ENCODE measurements around the gene CEP70. TPM values are rescaled to one million over a fixed set of nuclear protein-coding genes. Genes with fewer than 3 reads are reported as not detected.
"Not testable (repeated sequence)": the region's sequence is repeated elsewhere in the genome, so short reads cannot be mapped to it uniquely, and the experiment has no call there.

The CEP70 gene, protein sequence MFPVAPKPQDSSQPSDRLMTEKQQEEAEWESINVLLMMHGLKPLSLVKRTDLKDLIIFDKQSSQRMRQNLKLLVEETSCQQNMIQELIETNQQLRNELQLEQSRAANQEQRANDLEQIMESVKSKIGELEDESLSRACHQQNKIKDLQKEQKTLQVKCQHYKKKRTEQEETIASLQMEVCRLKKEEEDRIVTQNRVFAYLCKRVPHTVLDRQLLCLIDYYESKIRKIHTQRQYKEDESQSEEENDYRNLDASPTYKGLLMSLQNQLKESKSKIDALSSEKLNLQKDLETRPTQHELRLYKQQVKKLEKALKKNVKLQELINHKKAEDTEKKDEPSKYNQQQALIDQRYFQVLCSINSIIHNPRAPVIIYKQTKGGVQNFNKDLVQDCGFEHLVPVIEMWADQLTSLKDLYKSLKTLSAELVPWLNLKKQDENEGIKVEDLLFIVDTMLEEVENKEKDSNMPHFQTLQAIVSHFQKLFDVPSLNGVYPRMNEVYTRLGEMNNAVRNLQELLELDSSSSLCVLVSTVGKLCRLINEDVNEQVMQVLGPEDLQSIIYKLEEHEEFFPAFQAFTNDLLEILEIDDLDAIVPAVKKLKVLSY
- 6.1 TPM for polyA plus RNA-seq

DNA sequence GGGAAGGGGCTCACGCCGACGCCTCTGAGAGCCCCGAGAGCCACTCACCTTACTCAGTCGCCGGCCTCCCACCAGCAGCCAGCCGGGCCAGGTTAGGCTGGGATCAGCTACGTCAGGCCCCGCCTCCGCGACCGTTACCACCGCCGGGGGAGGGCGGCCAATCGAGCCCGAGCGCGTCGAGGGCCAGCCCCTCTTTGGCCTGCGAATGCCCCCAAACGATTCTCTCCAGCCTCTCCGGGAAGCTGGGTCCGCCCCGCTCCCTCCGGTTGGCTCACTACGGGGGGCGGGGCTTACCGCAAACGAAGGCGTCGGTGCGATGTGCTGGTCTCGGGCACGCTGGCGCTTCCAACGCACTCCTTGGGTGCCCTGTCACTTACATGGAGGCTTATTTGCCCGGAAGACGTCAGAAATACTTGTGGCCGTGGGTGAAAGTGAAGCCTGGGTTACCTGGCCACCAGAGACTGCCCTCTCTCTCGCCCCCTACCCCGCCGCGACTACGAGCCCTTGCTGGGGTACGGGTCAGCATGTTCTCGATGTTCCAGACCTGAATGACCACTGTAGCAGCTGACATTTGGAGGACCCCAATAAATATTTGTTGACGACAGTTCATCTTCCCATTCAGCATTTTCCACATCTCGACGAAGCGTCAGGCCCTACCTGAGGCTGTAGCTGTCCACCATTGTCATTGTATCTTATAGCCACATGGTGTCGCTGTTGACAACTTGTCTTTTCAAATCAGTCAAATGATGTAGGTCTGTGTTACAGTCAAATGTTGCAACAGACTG lies at the start of gene CEP70:
Gene CEP70, minus strand, starts transcription at position 111 of the 785 bp plus-strand sequence. CDS start 21,333 bp downstream, outside the sequence.
- no peaks in the 10 kb centered on the region for H3K27me3 Mint-ChIP-seq
- H3K4me3 Mint-ChIP-seq: peak within 1 kb of the TSS; percentile 90 to 96 (median 95)
- H3K27ac Mint-ChIP-seq: peak within 1 kb of the TSS; percentile 57 to 96 (median 81)
- peaks cover 3 to 11% (median 10%) of the 10 kb centered on the region in 3 donors for H3K4me1 Mint-ChIP-seq
- no peaks in the 10 kb centered on the region for H3K36me3 Mint-ChIP-seq
- H3K9me3 Mint-ChIP-seq: no peaks in the 10 kb centered on the region

DNA sequence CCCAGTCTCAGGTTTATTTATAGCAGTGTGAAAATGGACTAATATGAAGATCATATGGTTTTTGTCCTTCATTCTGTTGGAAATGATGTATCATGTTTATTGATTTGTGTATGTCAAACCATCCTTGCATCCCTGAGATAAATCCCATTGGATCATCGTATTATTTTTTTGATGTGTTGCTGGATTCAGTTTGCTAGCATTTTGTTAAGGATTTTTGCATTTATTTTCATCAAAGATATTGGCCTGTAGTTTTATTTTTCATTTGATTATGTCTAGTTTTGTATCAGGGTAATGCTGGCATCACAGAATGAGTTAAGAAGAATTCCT lies 48.8 kb upstream of the CEP70 start:
- Mint-ChIP-seq H3K4me3 (peak overlapping the region in 1 of 4 donors; percentile 21), H3K27me3 (no peaks in the 10 kb centered on the region), H3K9me3 (peaks cover 4 to 42% (median 37%) of the 10 kb centered on the region in 3 donors), H3K27ac (no peak overlapping the region), H3K36me3 (peaks cover 11% of the 10 kb centered on the region), H3K4me1 (peaks cover 0 to 5% (median 0%) of the 10 kb centered on the region in 3 donors)

DNA sequence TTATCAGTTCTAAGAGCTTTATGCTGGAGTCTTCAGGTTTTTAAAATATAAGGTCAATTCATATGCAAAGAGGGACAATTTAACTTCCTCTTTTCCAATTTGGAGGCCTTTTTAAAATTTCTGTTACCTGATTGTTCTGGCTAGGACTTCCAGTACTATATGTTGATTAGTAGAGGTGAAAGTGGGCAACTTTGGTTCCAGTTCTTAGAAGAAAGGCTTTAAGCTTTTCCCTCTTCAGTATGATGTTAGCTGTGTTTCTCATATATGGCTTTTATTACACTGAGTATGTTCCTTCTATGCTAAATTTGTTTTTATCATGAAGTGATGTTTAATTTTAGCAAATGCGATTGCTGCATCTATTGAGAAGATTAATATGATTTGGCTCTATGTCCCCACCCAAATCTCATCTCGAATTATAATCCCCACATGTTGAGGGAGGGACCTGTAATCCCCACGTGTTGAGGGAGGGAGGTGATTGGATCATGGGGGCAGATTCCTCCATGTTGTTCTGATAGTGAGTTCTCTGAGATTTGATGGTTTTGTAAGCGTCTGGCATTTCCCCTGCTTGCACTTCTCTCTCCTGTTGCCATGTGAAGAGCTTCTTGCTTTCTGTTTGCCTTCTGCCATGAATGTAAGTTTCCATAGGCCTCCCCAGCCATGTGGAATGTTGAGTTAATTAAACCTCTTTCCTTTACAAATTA lies 48.3 kb upstream of the CEP70 start:
- H3K27me3 Mint-ChIP-seq: no peaks in the 10 kb centered on the region
- peaks cover 0 to 8% (median 0%) of the 10 kb centered on the region in 3 donors for H3K4me1 Mint-ChIP-seq
- peaks cover 13% of the 10 kb centered on the region for H3K36me3 Mint-ChIP-seq
- no peak overlapping the region for H3K27ac Mint-ChIP-seq
- peaks cover 4 to 42% (median 37%) of the 10 kb centered on the region in 3 donors for H3K9me3 Mint-ChIP-seq
- no peak overlapping the region for H3K4me3 Mint-ChIP-seq

DNA sequence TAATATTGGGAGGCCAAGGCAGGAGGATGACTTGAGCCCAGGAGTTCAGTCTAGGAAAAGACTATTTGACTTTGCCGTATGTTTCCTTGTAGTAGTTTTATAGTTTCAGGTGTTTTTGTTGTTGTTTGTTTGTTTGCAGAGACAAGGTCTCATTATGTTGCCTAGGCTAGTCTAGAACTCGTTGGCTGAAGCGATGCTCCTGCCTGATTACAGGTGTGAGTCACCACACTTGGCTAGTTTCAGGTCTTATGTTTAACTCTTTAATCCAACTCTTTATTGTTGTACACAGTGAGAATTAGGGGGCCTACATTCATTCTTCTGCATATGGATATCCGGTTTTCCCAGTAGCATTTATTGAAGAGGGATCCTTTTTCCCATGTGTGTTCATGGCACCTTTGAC lies 46.5 kb upstream of the CEP70 start:
- Mint-ChIP-seq H3K4me3 (no peak overlapping the region), H3K9me3 (peaks cover 1 to 34% (median 27%) of the 10 kb centered on the region in 3 donors), H3K36me3 (peaks cover 14% of the 10 kb centered on the region), H3K4me1 (peaks cover 0 to 3% (median 0%) of the 10 kb centered on the region in 3 donors), H3K27ac (no peak overlapping the region), H3K27me3 (no peaks in the 10 kb centered on the region)

DNA sequence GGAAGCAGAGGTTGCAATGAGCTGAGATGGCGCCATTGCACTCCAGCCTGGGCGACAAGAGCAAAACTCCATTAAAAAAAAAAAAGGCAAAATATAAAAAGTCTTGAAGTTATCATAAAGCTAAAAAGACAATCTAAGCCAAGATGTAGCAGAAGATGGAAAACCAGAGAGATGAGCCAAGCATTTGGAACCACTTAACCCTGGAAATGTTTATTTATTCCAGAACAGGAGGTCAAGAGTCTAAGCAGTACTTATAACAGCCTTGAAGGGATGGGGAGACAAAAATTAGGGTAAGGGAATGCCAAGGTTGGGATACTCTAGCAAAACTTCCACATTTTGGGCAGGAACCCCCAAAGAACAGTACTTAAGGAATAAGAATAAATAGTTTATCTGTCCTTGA lies 44.6 kb upstream of the CEP70 start:
- peaks cover 15% of the 10 kb centered on the region for H3K36me3 Mint-ChIP-seq
- H3K27me3 Mint-ChIP-seq: no peaks in the 10 kb centered on the region
- H3K4me3 Mint-ChIP-seq: no peak overlapping the region
- no peak overlapping the region for H3K27ac Mint-ChIP-seq
- H3K4me1 Mint-ChIP-seq: peaks cover 0 to 3% (median 0%) of the 10 kb centered on the region in 3 donors
- peaks cover 0 to 23% (median 15%) of the 10 kb centered on the region in 3 donors for H3K9me3 Mint-ChIP-seq

DNA sequence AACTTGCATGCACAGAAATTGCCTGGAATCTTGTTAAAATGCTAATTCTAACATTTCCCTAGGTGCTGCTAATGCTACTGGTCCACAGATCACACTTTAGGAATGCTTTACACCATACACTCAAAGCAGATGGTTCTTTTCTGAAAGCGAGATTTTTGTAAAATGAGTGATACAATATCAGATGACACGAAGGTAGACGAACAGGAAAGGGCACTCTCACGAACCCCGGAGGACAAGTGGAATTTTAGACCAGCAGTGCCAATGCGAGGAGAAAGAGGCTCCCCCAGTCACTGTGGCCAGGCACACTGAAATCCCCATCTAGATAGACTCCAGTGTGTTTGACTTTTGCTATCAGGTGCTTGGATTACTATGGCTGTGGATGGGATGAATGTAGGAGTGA lies 35.5 kb upstream of the CEP70 start:
- H3K4me1 Mint-ChIP-seq: peaks cover 0 to 1% (median 0%) of the 10 kb centered on the region in 3 donors
- no peak overlapping the region for H3K4me3 Mint-ChIP-seq
- H3K9me3 Mint-ChIP-seq: no peaks in the 10 kb centered on the region
- no peaks in the 10 kb centered on the region for H3K27me3 Mint-ChIP-seq
- H3K36me3 Mint-ChIP-seq: peaks cover 15% of the 10 kb centered on the region
- no peak overlapping the region for H3K27ac Mint-ChIP-seq

DNA sequence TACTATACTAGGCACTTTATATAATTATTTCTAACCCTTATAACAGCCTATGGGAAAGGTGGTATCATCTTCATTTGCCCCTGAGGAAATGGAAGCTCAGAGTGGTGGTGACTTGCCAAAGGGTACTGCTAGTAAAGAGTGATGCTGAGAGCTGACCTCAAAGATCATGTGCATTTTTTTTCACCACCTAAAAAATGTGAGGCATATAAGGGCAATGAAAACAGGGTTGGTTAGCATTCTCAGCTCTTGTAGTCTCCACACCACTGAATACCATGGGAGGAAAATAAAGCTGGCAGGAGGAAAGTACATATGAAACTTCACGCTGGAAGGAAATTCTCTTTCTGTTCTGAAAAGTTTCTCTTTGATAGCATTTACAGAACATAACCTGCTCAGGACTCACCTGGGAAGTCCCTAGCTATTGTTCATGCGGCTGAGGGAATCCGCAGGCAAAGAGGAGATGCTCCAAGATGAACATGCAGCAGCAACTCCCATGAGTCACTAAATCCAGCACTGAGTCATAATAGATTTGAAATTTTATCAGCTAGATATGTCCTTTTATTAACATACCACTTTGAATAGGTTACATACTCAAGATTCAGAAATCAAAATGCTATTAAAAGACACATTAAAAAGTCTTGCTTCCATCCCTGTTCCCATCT lies 31.8 kb upstream of the CEP70 start:
- no peaks in the 10 kb centered on the region for H3K9me3 Mint-ChIP-seq
- peaks cover 11% of the 10 kb centered on the region for H3K36me3 Mint-ChIP-seq
- no peak overlapping the region for H3K27ac Mint-ChIP-seq
- H3K4me3 Mint-ChIP-seq: no peak overlapping the region
- no peaks in the 10 kb centered on the region for H3K27me3 Mint-ChIP-seq
- no peaks in the 10 kb centered on the region for H3K4me1 Mint-ChIP-seq

DNA sequence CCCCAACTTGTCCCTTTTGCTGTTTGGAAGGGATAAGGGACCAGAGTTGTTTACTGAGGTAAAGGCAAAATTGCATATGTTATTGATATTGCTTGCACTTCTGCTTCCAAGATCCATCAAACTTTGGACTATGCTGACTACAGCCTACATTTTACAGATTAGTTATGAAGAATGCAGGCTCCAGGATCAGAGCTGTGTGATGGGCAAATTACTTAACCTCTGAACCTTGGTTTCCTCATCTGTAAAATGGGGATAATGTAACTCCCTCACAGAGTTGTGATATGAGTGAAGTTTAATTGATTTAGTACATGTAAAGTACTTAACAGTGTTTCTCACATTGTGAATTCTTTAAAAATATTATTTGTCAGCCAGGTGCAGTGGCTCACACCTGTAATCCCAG lies 30.5 kb upstream of the CEP70 start:
- no peaks in the 10 kb centered on the region for H3K27me3 Mint-ChIP-seq
- H3K27ac Mint-ChIP-seq: no peak overlapping the region
- no peaks in the 10 kb centered on the region for H3K9me3 Mint-ChIP-seq
- H3K4me3 Mint-ChIP-seq: no peak overlapping the region
- H3K4me1 Mint-ChIP-seq: no peaks in the 10 kb centered on the region
- peaks cover 6% of the 10 kb centered on the region for H3K36me3 Mint-ChIP-seq

DNA sequence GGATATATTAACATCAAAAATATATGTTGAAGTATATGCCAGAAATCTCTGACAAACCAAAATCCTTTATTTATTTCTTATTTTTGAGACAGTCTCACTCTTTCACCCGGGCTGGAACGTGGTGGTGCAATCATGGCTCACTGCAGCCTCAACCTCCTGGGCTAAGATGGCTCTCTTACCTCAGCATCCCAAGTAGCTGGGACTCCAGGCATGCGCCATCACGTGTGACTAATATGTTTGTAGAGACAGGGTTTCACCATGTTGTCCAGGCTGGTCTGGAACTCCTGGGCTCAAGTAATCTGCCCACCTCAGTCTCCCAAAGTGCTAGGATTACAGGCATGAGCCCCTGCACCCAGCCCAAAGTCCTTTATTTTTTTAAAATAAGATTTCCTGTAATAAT lies 26.4 kb upstream of the CEP70 start:
- no peaks in the 10 kb centered on the region for H3K9me3 Mint-ChIP-seq
- peaks cover 6% of the 10 kb centered on the region for H3K36me3 Mint-ChIP-seq
- no peak overlapping the region for H3K27ac Mint-ChIP-seq
- H3K4me1 Mint-ChIP-seq: peaks cover 0 to 1% (median 0%) of the 10 kb centered on the region in 3 donors
- no peaks in the 10 kb centered on the region for H3K27me3 Mint-ChIP-seq
- no peak overlapping the region for H3K4me3 Mint-ChIP-seq

DNA sequence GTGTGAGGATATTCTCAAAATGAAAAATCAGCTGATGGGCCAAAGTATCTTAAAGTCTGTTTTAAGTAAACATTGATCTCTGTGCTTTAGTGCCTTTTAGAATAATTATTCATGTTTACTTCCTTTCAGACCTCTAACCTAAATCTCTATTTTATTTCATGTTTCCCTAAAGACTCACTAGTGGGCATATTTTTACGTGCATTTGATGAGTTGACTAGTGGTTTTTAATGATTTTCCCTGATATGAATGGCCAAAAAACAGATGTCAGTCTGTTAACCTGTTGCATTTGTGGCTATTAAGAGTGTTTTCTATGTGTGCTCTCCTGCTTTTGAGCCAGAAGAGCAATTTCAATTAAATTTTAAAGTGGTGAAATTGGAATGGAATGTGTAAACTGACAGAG lies 21.4 kb upstream of the CEP70 start:
- H3K27ac Mint-ChIP-seq: no peak overlapping the region
- H3K9me3 Mint-ChIP-seq: no peaks in the 10 kb centered on the region
- H3K27me3 Mint-ChIP-seq: no peaks in the 10 kb centered on the region
- no peaks in the 10 kb centered on the region for H3K36me3 Mint-ChIP-seq
- H3K4me3 Mint-ChIP-seq: no peak overlapping the region
- H3K4me1 Mint-ChIP-seq: peaks cover 3 to 9% (median 3%) of the 10 kb centered on the region in 3 donors

DNA sequence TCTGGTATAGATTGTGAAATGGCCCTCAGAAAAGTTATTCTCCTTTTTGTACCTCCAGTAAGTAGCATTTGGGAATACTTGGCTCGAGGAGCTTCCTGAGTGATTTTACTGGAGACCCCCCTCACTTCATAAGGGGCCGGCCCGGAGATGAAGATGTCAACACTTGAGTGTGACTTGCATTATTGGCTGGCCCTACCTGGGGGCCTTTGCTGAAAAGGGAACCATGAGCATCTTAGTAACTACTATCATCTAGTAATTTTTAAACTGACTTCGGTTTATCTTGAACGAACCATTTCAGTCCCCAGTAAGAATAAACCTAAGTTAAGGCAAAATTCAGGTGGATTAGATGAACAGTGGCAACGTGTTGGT lies 15.8 kb upstream of the CEP70 start:
- H3K36me3 Mint-ChIP-seq: no peaks in the 10 kb centered on the region
- peak overlapping the region; percentile 81 to 97 (median 92) for H3K4me3 Mint-ChIP-seq
- H3K27me3 Mint-ChIP-seq: no peaks in the 10 kb centered on the region
- H3K27ac Mint-ChIP-seq: peak overlapping the region; percentile 85 to 99 (median 94)
- no peaks in the 10 kb centered on the region for H3K9me3 Mint-ChIP-seq
- peaks cover 12 to 23% (median 13%) of the 10 kb centered on the region in 3 donors for H3K4me1 Mint-ChIP-seq

DNA sequence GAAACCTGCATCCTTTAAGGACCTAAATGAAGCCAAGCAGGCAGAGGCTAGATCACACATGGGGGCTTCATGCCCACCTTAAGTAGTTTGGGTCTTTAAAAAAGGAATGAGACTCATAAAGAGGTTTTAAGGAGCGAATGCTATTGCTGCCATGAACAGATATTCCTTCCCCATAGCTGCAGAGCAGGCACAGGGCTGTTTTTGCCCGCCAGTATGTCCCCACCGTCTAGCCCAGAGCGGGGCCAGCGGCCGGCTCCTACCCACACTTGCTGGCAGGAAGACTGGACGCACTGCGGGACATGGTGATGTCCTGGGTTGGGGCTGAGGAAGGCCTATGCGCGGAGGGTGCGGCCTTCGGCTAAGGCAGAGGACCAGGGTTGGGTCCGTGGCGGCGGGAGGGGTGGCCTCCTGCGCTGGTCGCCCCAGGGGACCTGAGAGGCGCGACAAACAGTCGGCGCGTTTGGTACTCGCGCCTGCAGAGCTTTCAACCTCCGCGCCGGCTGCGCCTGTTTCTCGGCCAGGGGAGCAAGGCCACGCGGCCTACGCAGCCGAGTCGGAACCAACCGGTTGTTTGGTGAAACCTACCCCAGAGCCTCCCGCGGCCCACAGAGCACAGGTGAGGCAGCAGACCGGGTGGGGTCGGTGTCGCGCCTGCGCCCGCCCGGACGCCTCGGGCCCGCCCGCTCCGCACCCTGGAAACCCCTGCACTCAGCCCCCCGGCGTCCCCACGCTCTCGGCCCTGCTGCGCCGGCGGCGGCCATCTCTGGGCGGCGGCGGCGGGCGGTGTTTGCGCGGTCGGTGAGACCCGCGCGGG lies 14.5 kb upstream of the CEP70 start, which contains the start of gene FAIM:
Gene FAIM, plus strand, starts transcription at position 450 of the 814 bp plus-strand sequence. CDS start 10,956 bp downstream, outside the sequence.
- no peaks in the 10 kb centered on the region for H3K27me3 Mint-ChIP-seq
- no peaks in the 10 kb centered on the region for H3K36me3 Mint-ChIP-seq
- peak within 1 kb of the TSS; percentile 81 to 97 (median 92) for H3K4me3 Mint-ChIP-seq
- peaks cover 0 to 2% (median 0%) of the 10 kb centered on the region in 3 donors for H3K9me3 Mint-ChIP-seq
- peak within 1 kb of the TSS; percentile 85 to 99 (median 94) for H3K27ac Mint-ChIP-seq
- H3K4me1 Mint-ChIP-seq: peaks cover 12 to 19% (median 13%) of the 10 kb centered on the region in 3 donors

DNA sequence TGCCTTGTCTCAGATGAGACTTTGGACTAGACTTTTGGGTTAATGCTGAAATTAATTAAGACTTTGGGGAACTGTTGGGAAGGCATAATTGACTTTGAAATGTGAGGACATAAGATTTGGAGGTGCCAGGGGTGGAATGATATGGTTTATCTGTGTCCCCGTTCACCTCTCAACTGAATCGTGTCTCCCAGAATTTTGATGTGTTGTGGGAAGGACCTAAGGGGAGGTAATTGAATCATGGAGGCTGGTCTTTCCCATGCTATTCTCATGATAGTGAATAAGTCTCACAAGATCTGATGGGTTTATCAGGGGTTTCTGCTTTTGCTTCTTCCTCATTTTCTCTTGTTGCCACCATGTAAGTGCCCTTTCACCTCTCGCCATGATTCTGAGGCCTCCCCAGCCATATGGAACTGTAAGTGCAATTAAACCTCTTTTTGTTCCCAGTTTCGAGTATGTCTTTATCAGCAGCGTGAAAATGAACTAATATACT lies 10.1 kb upstream of the CEP70 start:
- H3K9me3 Mint-ChIP-seq, H3K27me3 Mint-ChIP-seq: not testable (repeated sequence)
- H3K4me3 Mint-ChIP-seq: peak overlapping the region in 1 of 4 donors; percentile 64

More for the DNA sequence above, 10.1 kb upstream of the CEP70 start:
- H3K4me1 Mint-ChIP-seq, H3K36me3 Mint-ChIP-seq: not testable (repeated sequence)
- H3K27ac Mint-ChIP-seq: peak overlapping the region in 2 of 3 donors; percentile 43 to 51
